ENCODE results near the gene STK16. TPM values are rescaled to one million over a fixed set of nuclear protein-coding genes. Genes with fewer than 3 reads are reported as not detected.

Gene STK16
- total and polyA plus RNA-seq, 4 experiments from 2014 or later, result 15.3 to 21.1 (median 17.3) TPM

DNA sequence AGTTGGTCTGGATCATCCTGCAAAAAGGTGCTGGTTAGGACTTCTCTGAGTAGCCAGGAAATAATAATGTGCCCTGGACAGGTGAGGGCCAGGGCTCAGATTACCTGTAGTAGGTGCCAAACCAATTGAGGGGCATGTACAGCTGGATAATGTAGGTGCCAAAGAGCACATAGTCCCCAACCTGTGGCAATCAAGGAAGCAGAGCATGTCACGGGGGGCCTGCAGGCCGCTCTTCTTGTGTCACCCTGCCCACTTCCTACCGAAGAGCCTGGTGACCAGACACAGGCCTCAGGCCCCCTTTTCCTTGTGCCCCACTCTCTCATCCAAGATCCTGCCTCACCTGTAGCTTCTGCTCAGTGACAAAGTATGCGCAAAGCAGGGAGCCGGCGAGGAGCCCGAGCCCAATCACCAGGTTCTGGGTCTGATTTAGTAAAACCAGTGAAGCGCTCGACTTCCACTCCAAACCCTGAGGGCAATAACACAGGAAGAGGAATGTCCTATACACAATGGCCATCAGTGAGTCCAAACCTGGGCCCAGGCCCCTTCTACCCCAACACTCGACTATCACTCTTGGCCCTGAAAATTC, 31.7 kb upstream of the STK16 start:
- Mint-ChIP-seq H3K27ac (peak overlapping the region in 3 of 7 donors; percentile 48 to 72 (median 54)), H3K4me1 (peaks cover 18 to 43% (median 29%) of the 10 kb centered on the region in 4 donors), H3K36me3 (peaks cover 6 to 19% of the 10 kb centered on the region in 2 donors), H3K9me3 (peaks cover 0 to 2% (median 0%) of the 10 kb centered on the region in 8 donors), H3K4me3 (no peak overlapping the region), H3K27me3 (no peaks in the 10 kb centered on the region)
- no peak overlapping the region for H3K4me3 ChIP-seq (ENCODE audit: low read length in 2 of 2)
- peaks cover 12% of the 10 kb centered on the region for H3K36me3 ChIP-seq (ENCODE audit: insufficient read depth, low read length)
- CTCF ChIA-PET (ENCODE audit: partially characterized antibody), result interaction anchor here (0.8 to 14.5 kb wide), 8 partner anchors 11 to 86 kb away, joined by 3 to 253 read pairs (median 4); partner anchors contain the start of genes CNPPD1, DNAJB2, NHEJ1 and RETREG2
- peaks cover 32% of the 10 kb centered on the region for H3K4me1 ChIP-seq (ENCODE audit: insufficient read depth, low read length)
- no peak for DNase-seq
- H3K27me3 ChIP-seq (ENCODE audit: insufficient read depth, low read length), result no peaks in the 10 kb centered on the region
- POLR2A ChIA-PET (ENCODE audit: partially characterized antibody), result interaction anchor here (0.7 to 15.3 kb wide), 4 partner anchors 13 to 40 kb away, joined by 3 to 424 read pairs (median 16); partner anchors contain the start of genes ANKZF1, ATG9A, CNPPD1 and RETREG2
- H3K9me3 ChIP-seq (ENCODE audit: control insufficient read depth in 1 of 2, low read length in 2 of 2), result no peaks in the 10 kb centered on the region
- intact Hi-C loops (cut with micrococcal nuclease), result loop anchor here (10.0 kb wide), 1 partner anchor 159 kb away; no protein-coding TSS in a partner anchor
- H3K27ac ChIP-seq (ENCODE audit: low read depth, low read length), result no peak overlapping the region

DNA sequence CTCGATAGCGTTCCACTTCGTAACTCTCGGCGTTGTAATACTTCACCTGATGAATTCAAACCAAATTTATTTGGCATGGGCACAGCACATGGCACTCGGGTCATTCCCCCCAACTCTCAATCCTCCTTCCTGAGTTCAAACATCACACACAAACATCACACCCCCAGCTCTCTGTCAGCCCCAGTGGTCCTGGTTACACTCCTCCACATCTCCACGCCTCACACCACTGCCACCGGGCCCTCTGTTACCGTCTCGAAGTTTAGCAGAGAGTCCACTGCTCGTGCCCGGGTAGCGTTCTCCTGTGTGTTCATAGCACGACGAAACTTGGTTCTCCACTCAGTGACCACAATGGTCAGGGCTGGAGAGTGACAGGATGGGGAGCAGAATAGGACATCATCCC, 31.1 kb upstream of the STK16 start:
- Histone ChIP-seq H3K36me3 (ENCODE audit: insufficient read depth, low read length) (peaks cover 7% of the 10 kb centered on the region), H3K27ac (ENCODE audit: low read depth, low read length) (no peak overlapping the region), H3K4me3 (ENCODE audit: low read length in 2 of 2) (no peak overlapping the region), H3K4me1 (ENCODE audit: insufficient read depth, low read length) (peaks cover 38% of the 10 kb centered on the region), H3K27me3 (ENCODE audit: insufficient read depth, low read length) (no peaks in the 10 kb centered on the region), H3K9me3 (ENCODE audit: control insufficient read depth in 1 of 2, low read length in 2 of 2) (no peaks in the 10 kb centered on the region)
- intact Hi-C loops (cut with micrococcal nuclease), result loop anchor here (10.0 kb wide), 1 partner anchor 159 kb away; no protein-coding TSS in a partner anchor
- Mint-ChIP-seq H3K27me3 (no peaks in the 10 kb centered on the region), H3K36me3 (peaks cover 3 to 16% of the 10 kb centered on the region in 2 donors), H3K4me1 (peaks cover 14 to 41% (median 29%) of the 10 kb centered on the region in 4 donors), H3K4me3 (no peak overlapping the region), H3K9me3 (peaks cover 0 to 2% (median 0%) of the 10 kb centered on the region in 8 donors), H3K27ac (peak overlapping the region in 3 of 7 donors; percentile 45 to 69 (median 63))
- POLR2A ChIA-PET (ENCODE audit: partially characterized antibody), result interaction anchor here (1.0 to 15.3 kb wide), 3 partner anchors 13 to 54 kb away, joined by 3 to 424 read pairs (median 7); partner anchors contain the start of genes CNPPD1, NHEJ1, RETREG2 and SLC23A3
- CTCF ChIA-PET (ENCODE audit: partially characterized antibody), result interaction anchor here (1.3 to 14.5 kb wide), 5 partner anchors 36 to 156 kb away, joined by 4 to 253 read pairs (median 11); partner anchors contain the start of genes CNPPD1, NHEJ1, RETREG2 and SLC23A3
- no peak for DNase-seq

DNA sequence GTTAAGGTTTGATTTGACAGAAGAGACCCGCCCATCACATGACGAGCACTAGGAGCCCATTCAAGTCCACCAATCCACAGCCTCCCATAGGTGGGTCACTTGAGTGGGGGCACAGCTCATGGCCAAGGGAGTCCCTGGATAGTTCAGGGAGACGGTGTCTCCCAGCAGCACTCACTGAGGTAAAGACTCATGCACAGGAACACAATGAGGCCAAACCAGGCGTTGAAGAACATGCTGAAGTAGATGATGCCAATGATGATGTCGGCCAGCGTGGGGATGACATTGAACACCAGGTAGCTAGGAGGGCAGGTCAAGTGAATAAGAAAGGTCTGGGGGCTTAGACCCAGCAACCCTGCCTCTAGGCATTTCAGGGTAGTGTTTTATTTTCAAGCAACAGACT, 30.5 kb upstream of the STK16 start:
- ChIA-PET CTCF (ENCODE audit: partially characterized antibody) (interaction anchor here (1.3 to 14.5 kb wide), 6 partner anchors 35 to 157 kb away, joined by 4 to 253 read pairs (median 8); partner anchors contain the start of genes CNPPD1, NHEJ1, RETREG2 and SLC23A3), POLR2A (ENCODE audit: partially characterized antibody) (interaction anchor here (1.0 to 15.3 kb wide), 7 partner anchors 8 to 55 kb away, joined by 3 to 424 read pairs (median 7); partner anchors contain the start of genes ANKZF1, ATG9A, CNPPD1 and NHEJ1)
- Mint-ChIP-seq H3K27me3 (no peaks in the 10 kb centered on the region), H3K27ac (no peak overlapping the region), H3K4me3 (no peak overlapping the region), H3K9me3 (peaks cover 0 to 2% (median 0%) of the 10 kb centered on the region in 8 donors), H3K36me3 (peaks cover 0 to 14% of the 10 kb centered on the region in 2 donors), H3K4me1 (peaks cover 14 to 41% (median 26%) of the 10 kb centered on the region in 4 donors)
- Histone ChIP-seq H3K27ac (ENCODE audit: low read depth, low read length) (no peak overlapping the region), H3K4me3 (ENCODE audit: low read length in 2 of 2) (no peak overlapping the region), H3K4me1 (ENCODE audit: insufficient read depth, low read length) (peaks cover 42% of the 10 kb centered on the region), H3K27me3 (ENCODE audit: insufficient read depth, low read length) (no peaks in the 10 kb centered on the region), H3K9me3 (ENCODE audit: control insufficient read depth in 1 of 2, low read length in 2 of 2) (no peaks in the 10 kb centered on the region), H3K36me3 (ENCODE audit: insufficient read depth, low read length) (peaks cover under 1% of the 10 kb centered on the region)
- DNase-seq, result no peak
- intact Hi-C loops (cut with micrococcal nuclease), result loop anchor here (10.0 kb wide), 1 partner anchor 160 kb away; no protein-coding TSS in a partner anchor

DNA sequence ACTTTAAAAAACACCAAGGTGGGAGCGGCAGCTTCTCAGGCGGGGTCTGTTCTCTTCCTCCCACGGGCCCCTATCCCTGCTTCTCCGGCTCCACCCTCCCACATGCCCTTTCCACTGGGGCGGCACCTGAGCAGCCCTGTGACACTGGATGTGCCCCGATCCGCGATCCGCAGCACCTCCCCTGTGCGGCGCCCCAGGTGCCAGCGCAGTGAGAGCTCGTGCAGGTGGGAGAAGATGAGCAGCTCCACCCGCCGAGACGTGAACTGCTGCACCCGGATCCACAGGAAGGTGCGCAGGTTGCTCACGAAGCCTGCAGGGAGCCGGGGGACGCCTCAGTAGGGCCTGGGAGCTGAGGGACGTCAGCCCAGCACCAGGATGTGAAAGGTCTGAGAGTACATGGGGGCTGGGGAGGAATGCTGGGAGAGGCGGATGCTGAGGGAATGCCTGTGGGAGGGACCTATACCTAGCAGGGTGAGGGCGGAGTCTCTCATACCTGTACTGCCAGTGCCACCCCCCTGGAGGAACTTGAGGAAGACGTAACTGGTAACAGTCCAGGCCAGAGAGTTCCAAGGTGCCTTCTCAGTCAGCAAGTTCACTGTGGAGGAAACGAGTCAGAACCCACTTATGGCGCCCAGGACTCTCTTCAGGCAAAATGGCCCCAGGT, 29.3 kb upstream of the STK16 start:
- Histone ChIP-seq H3K4me3 (ENCODE audit: low read length in 2 of 2) (no peak overlapping the region), H3K36me3 (ENCODE audit: insufficient read depth, low read length) (peaks cover 11% of the 10 kb centered on the region), H3K27ac (ENCODE audit: low read depth, low read length) (no peak overlapping the region), H3K9me3 (ENCODE audit: control insufficient read depth in 1 of 2, low read length in 2 of 2) (no peaks in the 10 kb centered on the region), H3K4me1 (ENCODE audit: insufficient read depth, low read length) (peaks cover 29% of the 10 kb centered on the region), H3K27me3 (ENCODE audit: insufficient read depth, low read length) (no peaks in the 10 kb centered on the region)
- H3K4me1 Mint-ChIP-seq, result peaks cover 12 to 30% (median 22%) of the 10 kb centered on the region in 4 donors
- no peak overlapping the region for H3K4me3 Mint-ChIP-seq
- intact Hi-C loops (cut with micrococcal nuclease), result loop anchor here (10.0 kb wide), 1 partner anchor 161 kb away; no protein-coding TSS in a partner anchor
- H3K9me3 Mint-ChIP-seq, result peaks cover 0 to 2% (median 0%) of the 10 kb centered on the region in 8 donors
- peaks cover 3 to 22% of the 10 kb centered on the region in 2 donors for H3K36me3 Mint-ChIP-seq
- POLR2A ChIA-PET (ENCODE audit: partially characterized antibody), result interaction anchor here (0.7 to 15.3 kb wide), 9 partner anchors 9 to 56 kb away, joined by 3 to 424 read pairs (median 5); partner anchors contain the start of genes ANKZF1, ATG9A, CNPPD1 and GLB1L
- no peaks in the 10 kb centered on the region for H3K27me3 Mint-ChIP-seq
- H3K27ac Mint-ChIP-seq, result peak overlapping the region in 1 of 7 donors; percentile 46
- CTCF ChIA-PET (ENCODE audit: partially characterized antibody), result interaction anchor here (1.1 to 14.5 kb wide), 8 partner anchors 34 to 158 kb away, joined by 3 to 253 read pairs (median 5); partner anchors contain the start of genes CNPPD1, NHEJ1, RETREG2 and SLC23A3
- DNase-seq, result no peak

DNA sequence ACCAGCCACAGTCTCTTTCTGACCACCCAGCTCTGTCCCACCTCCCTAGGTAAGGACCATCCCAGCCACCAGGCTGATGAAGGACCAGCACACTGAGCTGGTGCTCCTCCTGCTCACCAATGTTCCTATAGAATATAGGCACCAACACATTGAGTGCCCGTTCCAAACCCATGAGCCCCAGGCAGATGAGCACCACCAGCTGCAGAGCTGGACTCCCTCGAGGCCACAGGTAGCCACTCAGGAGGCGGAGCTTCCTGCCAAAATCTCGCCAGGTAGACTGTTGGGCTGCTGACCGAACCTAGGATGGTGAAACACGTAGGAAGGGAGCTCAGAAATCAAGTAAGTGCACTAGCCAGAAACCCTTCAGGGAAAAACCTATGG, 28.8 kb upstream of the STK16 start:
- Mint-ChIP-seq H3K4me1 (peaks cover 8 to 26% (median 19%) of the 10 kb centered on the region in 4 donors), H3K4me3 (peak overlapping the region in 1 of 8 donors; percentile 57), H3K27ac (peak overlapping the region in 4 of 7 donors; percentile 36 to 70 (median 42)), H3K36me3 (peaks cover 6 to 23% of the 10 kb centered on the region in 2 donors), H3K9me3 (peaks cover 0 to 2% (median 0%) of the 10 kb centered on the region in 8 donors), H3K27me3 (no peaks in the 10 kb centered on the region)
- H3K4me1 ChIP-seq (ENCODE audit: insufficient read depth, low read length), result peaks cover 24% of the 10 kb centered on the region
- no peaks in the 10 kb centered on the region for H3K27me3 ChIP-seq (ENCODE audit: insufficient read depth, low read length)
- peaks cover 14% of the 10 kb centered on the region for H3K36me3 ChIP-seq (ENCODE audit: insufficient read depth, low read length)
- no peak for DNase-seq
- H3K9me3 ChIP-seq (ENCODE audit: control insufficient read depth in 1 of 2, low read length in 2 of 2), result no peaks in the 10 kb centered on the region
- ChIA-PET CTCF (ENCODE audit: partially characterized antibody) (interaction anchor here (1.1 to 14.5 kb wide), 7 partner anchors 33 to 83 kb away, joined by 3 to 253 read pairs (median 6); partner anchors contain the start of genes CNPPD1, NHEJ1, RETREG2 and SLC23A3), POLR2A (ENCODE audit: partially characterized antibody) (interaction anchor here (0.9 to 15.3 kb wide), 6 partner anchors 13 to 43 kb away, joined by 3 to 424 read pairs (median 42); partner anchors contain the start of genes ANKZF1, ATG9A, CNPPD1 and GLB1L)
- no peak overlapping the region for H3K27ac ChIP-seq (ENCODE audit: low read depth, low read length)
- intact Hi-C loops (cut with micrococcal nuclease), result loop anchor here (10.0 kb wide), 1 partner anchor 162 kb away; no protein-coding TSS in a partner anchor
- no peak overlapping the region for H3K4me3 ChIP-seq (ENCODE audit: low read length in 2 of 2)

DNA sequence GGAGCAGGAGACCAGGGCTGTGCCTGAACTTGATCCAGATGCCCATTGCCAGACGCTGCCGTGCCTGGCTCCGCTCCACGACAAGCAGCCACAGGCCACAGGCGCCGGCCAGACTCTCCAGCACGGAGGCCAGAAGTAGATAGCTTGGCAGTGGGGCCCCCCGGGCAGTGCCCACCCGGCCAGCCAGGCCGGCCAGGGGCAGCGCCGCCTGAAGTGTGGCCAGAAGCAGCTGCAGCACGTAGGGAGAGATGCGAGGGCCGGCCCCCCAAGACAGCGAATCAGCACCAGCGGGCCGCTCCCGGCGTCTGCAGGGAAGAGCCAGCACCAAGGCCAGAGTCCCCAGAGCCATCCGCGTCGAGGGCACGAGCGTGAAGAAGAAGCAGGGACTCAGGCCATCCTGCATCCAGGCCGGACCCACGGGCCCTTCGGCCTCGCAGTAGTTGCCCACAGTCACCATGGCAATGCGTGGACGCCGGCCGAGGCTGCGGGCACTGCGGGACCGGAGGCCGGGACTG, 27.0 kb upstream of the STK16 start:
- CTCF ChIA-PET (ENCODE audit: partially characterized antibody), result interaction anchor here (1.0 to 14.5 kb wide), 7 partner anchors 9 to 76 kb away, joined by 3 to 253 read pairs (median 4); partner anchors contain the start of genes CNPPD1, GLB1L, NHEJ1 and RETREG2
- no peaks in the 10 kb centered on the region for H3K27me3 Mint-ChIP-seq
- peak overlapping the region; percentile 49 to 68 for H3K4me3 ChIP-seq (ENCODE audit: low read length in 2 of 2)

More for the DNA sequence above, 27.0 kb upstream of the STK16 start:
- Mint-ChIP-seq H3K4me1 (peaks cover 8 to 25% (median 19%) of the 10 kb centered on the region in 4 donors), H3K27ac (peak overlapping the region; percentile 74 to 96 (median 88)), H3K4me3 (peak overlapping the region; percentile 81 to 93 (median 84)), H3K9me3 (no peaks in the 10 kb centered on the region), H3K36me3 (peaks cover 10 to 29% of the 10 kb centered on the region in 2 donors)
- no peaks in the 10 kb centered on the region for H3K9me3 ChIP-seq (ENCODE audit: control insufficient read depth in 1 of 2, low read length in 2 of 2)
- H3K4me1 ChIP-seq (ENCODE audit: insufficient read depth, low read length), result peaks cover 24% of the 10 kb centered on the region
- POLR2A ChIA-PET (ENCODE audit: partially characterized antibody), result interaction anchor here (0.7 to 15.3 kb wide), 14 partner anchors 10 to 77 kb away, joined by 3 to 424 read pairs (median 22); partner anchors contain the start of genes ANKZF1, ATG9A, CNPPD1 and DNAJB2
- intact Hi-C loops (cut with micrococcal nuclease), result loop anchor here (2.0 to 10.0 kb wide), 3 partner anchors 47 to 163 kb away; partner anchors contain the start of genes NHEJ1 and SLC23A3
- H3K27ac ChIP-seq (ENCODE audit: low read depth, low read length), result peak overlapping the region; percentile 53
- peak in 3 of 5 donors; percentile 28 to 51 (median 37) for DNase-seq
- no peaks in the 10 kb centered on the region for H3K27me3 ChIP-seq (ENCODE audit: insufficient read depth, low read length)
- peaks cover 29% of the 10 kb centered on the region for H3K36me3 ChIP-seq (ENCODE audit: insufficient read depth, low read length)

Measured in CD4-positive, alpha-beta memory T cell (primary cell).